HL-60 (cell line): ENCODE data around the gene MINDY3.

Source experiments
- DNase-seq, 2 experiments: peaks; one replicate each; pipeline ENCODE4 v3.0.0-alpha.2; 2010 to 2020; ENCODE audit warnings: low read depth in 1 of 2, low spot score in 1 of 2
- H3K27ac ChIP-seq: fragments of 250-450 bp; sonication (Bioruptor Pico); replicated peaks from 2 replicates; pipeline ENCODE4 v1.5.1; 2020; ENCODE audit warnings: mild to moderate bottlenecking, moderate library complexity
- H3K27me3 ChIP-seq: fragments of 250-450 bp; sonication (Bioruptor Pico); 2 replicates; pipeline ENCODE4 v1.5.1; 2021; ENCODE audit warnings: mild to moderate bottlenecking, moderate library complexity; ENCODE audit not compliant: insufficient read depth, poor library complexity, severe bottlenecking
- H3K4me3 ChIP-seq: replicated peaks from 2 replicates; pipeline ENCODE4 v1.5.1; 2011; ENCODE audit warnings: mild to moderate bottlenecking, control low read depth, low read length; ENCODE audit not compliant: insufficient read depth
- GABPA ChIP-seq: IDR thresholded peaks from 2 replicates; pipeline ENCODE4 v1.6.1; 2012; ENCODE audit warnings: low read depth
- POLR2AphosphoS5 ChIP-seq: IDR thresholded peaks from 2 replicates; pipeline ENCODE4 v1.6.1; 2012; ENCODE audit warnings: low read depth
- SPI1 ChIP-seq: IDR thresholded peaks from 2 replicates; pipeline ENCODE4 v1.6.1; 2012; ENCODE audit warnings: low read depth, mild to moderate bottlenecking, borderline replicate concordance
- TF ChIP-seq, protein P1 (sequence below): IDR thresholded peaks from one replicate; pipeline ENCODE4 v1.5.1; 2011; ENCODE audit warnings: low read length, control low read depth, inconsistent platforms; ENCODE audit not compliant: insufficient read depth
- TF ChIP-seq, protein P2 (sequence below): IDR thresholded peaks from 2 replicates; pipeline ENCODE4 v1.6.1; 2012; ENCODE audit warnings: low read depth; ENCODE audit not compliant: insufficient replicate concordance

MINDY3 gene

GRCh38 chr10:15801641-15802040 is 58.7 kb downstream of the MINDY3 start:
- Histone ChIP-seq H3K27ac (no peak overlapping the region), H3K27me3 (no peaks in the 10 kb centered on the region), H3K4me3 (no peak overlapping the region)
- no peak for DNase-seq
- TF ChIP-seq, protein P1, sequence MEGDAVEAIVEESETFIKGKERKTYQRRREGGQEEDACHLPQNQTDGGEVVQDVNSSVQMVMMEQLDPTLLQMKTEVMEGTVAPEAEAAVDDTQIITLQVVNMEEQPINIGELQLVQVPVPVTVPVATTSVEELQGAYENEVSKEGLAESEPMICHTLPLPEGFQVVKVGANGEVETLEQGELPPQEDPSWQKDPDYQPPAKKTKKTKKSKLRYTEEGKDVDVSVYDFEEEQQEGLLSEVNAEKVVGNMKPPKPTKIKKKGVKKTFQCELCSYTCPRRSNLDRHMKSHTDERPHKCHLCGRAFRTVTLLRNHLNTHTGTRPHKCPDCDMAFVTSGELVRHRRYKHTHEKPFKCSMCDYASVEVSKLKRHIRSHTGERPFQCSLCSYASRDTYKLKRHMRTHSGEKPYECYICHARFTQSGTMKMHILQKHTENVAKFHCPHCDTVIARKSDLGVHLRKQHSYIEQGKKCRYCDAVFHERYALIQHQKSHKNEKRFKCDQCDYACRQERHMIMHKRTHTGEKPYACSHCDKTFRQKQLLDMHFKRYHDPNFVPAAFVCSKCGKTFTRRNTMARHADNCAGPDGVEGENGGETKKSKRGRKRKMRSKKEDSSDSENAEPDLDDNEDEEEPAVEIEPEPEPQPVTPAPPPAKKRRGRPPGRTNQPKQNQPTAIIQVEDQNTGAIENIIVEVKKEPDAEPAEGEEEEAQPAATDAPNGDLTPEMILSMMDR: no peak

- Histone ChIP-seq H3K27ac (no peak overlapping the region), H3K4me3 (no peak overlapping the region), H3K27me3 (no peaks in the 10 kb centered on the region)
- DNase-seq: no peak
- TF ChIP-seq GABPA (no peak), SPI1 (no peak), POLR2AphosphoS5 (no peak)
- TF ChIP-seq, protein P2, sequence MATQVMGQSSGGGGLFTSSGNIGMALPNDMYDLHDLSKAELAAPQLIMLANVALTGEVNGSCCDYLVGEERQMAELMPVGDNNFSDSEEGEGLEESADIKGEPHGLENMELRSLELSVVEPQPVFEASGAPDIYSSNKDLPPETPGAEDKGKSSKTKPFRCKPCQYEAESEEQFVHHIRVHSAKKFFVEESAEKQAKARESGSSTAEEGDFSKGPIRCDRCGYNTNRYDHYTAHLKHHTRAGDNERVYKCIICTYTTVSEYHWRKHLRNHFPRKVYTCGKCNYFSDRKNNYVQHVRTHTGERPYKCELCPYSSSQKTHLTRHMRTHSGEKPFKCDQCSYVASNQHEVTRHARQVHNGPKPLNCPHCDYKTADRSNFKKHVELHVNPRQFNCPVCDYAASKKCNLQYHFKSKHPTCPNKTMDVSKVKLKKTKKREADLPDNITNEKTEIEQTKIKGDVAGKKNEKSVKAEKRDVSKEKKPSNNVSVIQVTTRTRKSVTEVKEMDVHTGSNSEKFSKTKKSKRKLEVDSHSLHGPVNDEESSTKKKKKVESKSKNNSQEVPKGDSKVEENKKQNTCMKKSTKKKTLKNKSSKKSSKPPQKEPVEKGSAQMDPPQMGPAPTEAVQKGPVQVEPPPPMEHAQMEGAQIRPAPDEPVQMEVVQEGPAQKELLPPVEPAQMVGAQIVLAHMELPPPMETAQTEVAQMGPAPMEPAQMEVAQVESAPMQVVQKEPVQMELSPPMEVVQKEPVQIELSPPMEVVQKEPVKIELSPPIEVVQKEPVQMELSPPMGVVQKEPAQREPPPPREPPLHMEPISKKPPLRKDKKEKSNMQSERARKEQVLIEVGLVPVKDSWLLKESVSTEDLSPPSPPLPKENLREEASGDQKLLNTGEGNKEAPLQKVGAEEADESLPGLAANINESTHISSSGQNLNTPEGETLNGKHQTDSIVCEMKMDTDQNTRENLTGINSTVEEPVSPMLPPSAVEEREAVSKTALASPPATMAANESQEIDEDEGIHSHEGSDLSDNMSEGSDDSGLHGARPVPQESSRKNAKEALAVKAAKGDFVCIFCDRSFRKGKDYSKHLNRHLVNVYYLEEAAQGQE: no peak
- TF ChIP-seq, protein P1: no peak
Observed at GRCh38 chr10:15801147-15801546, 59.2 kb downstream of the MINDY3 start.

GRCh38 chr10:15797346-15797745 is 63.0 kb downstream of the MINDY3 start:
- no peak overlapping the region for H3K27ac ChIP-seq
- no peak for DNase-seq
- no peak overlapping the region for H3K4me3 ChIP-seq
- H3K27me3 ChIP-seq: no peaks in the 10 kb centered on the region
- TF ChIP-seq, protein P1: no peak
- TF ChIP-seq SPI1 (no peak), POLR2AphosphoS5 (no peak), GABPA (no peak)
- TF ChIP-seq, protein P2: no peak

- H3K27me3 ChIP-seq: no peaks in the 10 kb centered on the region
- DNase-seq: no peak
- H3K4me3 ChIP-seq: no peak overlapping the region
Observed at GRCh38 chr10:15796762-15797161, 63.5 kb downstream of the MINDY3 start.

More at GRCh38 chr10:15796762-15797161, 63.5 kb downstream of the MINDY3 start:
- no peak overlapping the region for H3K27ac ChIP-seq
- TF ChIP-seq, protein P2: no peak
- TF ChIP-seq, protein P1: no peak
- TF ChIP-seq GABPA (no peak), POLR2AphosphoS5 (no peak), SPI1 (no peak)
